ENCODE measurements around the gene SNUPN. TPM values are rescaled to one million over a fixed set of nuclear protein-coding genes. Genes with fewer than 3 reads are reported as not detected.

The SNUPN gene
- total and polyA plus RNA-seq, 2 of the 4 experiments (the other 2 are of a cell fraction), result 23.8 to 24.1 TPM

DNA sequence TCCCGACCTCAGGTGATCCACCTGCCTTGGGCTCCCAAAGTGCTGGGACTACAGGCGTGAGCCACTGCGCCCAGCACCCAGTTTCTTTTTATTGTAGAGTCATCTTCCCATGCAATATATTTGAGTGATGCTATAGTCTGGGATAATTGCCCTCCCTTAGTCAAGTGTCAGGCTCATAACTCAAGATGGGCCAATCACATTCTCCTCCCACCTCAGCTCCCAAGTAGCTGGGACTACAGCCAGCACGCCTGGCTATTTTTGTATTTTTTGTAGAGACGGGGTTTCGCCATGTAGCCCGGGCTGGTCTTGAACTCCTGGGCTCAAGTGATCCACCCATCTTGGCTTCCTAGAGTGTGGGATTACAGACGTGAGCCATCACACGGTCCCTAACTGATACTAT lies 31.2 kb downstream of the SNUPN start:
- Histone ChIP-seq H3K4ac (ENCODE audit: low read depth, low read length) (no peak overlapping the region), H4K8ac (ENCODE audit: low read depth in 2 of 2, low read length in 2 of 2) (no peak overlapping the region), H3K4me2 (ENCODE audit: low read depth, low read length) (no peak overlapping the region), H3K36me3 (ENCODE audit: control insufficient read depth, insufficient read depth, low read length) (peaks cover 34% of the 10 kb centered on the region), H2BK120ac (ENCODE audit: low read depth, low read length) (no peak overlapping the region), H3K9ac (ENCODE audit: low read depth, low read length) (no peak overlapping the region), H3K9me1 (ENCODE audit: insufficient read depth, low read length) (peaks cover 3% of the 10 kb centered on the region; the same call in 1 of the 2 replicates), H2AK5ac (ENCODE audit: low read depth, low read length) (no peak overlapping the region), H3K4me3 (ENCODE audit: insufficient read depth, low read depth, low read length) (no peak overlapping the region), H4K5ac (ENCODE audit: low read depth, low read length) (no peak overlapping the region), H3K18ac (ENCODE audit: low read depth, low read length) (no peak overlapping the region), H4K91ac (ENCODE audit: insufficient read depth, low read depth, low read length) (no peak overlapping the region), H2BK5ac (ENCODE audit: low read depth, low read length, poor library complexity, severe bottlenecking) (no peak overlapping the region), H3K27me3 (ENCODE audit: control insufficient read depth, insufficient read depth, low read length) (no peaks in the 10 kb centered on the region), H3K14ac (replicated peaks; ENCODE audit: low read depth, low read length) (no peak overlapping the region), H2AK9ac (replicated peaks; ENCODE audit: low read depth, low read length, poor library complexity) (no peak overlapping the region), H3K79me1 (ENCODE audit: low read depth in 1 of 2, low read length in 2 of 2) (peaks cover 0 to 4% of the 10 kb centered on the region in 2 experiments; a peak in 1 of 4 replicates), H2AFZ (replicated peaks; ENCODE audit: low read length, poor library complexity) (no peak overlapping the region), H4K20me1 (ENCODE audit: insufficient read depth, low read length) (no peaks in the 10 kb centered on the region), H3K4me1 (ENCODE audit: control insufficient read depth, insufficient read depth, low read length) (no peaks in the 10 kb centered on the region), H3K27ac (ENCODE audit: insufficient read depth, low read length) (no peak overlapping the region), H2BK15ac (ENCODE audit: low read depth, low read length) (no peak overlapping the region), H2BK20ac (ENCODE audit: low read depth, low read length) (no peak overlapping the region), H3K23ac (ENCODE audit: low read depth, low read length) (no peak overlapping the region), H3K56ac (ENCODE audit: extremely low read depth, insufficient read depth, low read length) (no peak overlapping the region), H3K9me3 (ENCODE audit: control insufficient read depth, insufficient read depth, low read length) (no peaks in the 10 kb centered on the region)
- CTCF ChIA-PET, result no interaction called here
- DNase-seq (no peak), ATAC-seq (ENCODE audit: low read depth) (no peak)
- POLR2A ChIA-PET (ENCODE audit: unreplicated experiment), result no interaction called here
- 100% methylated on average over 1 of the region's 9 CpGs; no CpG with 5 or more reads in 1 of the 2 experiments for WGBS, 2 experiments (ENCODE audit: extremely low coverage in 2 of 2, insufficient read length in 1 of 2)
- TF ChIP-seq CEBPB (IDR thresholded peaks at IDR 0.05; ENCODE audit: low read depth, low read length), result no peak
- no peak for TF ChIP-seq BHLHE40 (IDR thresholded peaks at IDR 0.05; ENCODE audit: low read depth, low read length)
- TF ChIP-seq NFE2L2 (IDR thresholded peaks at IDR 0.05; ENCODE audit: low read depth, low read length), result no peak
- TF ChIP-seq, protein P1, sequence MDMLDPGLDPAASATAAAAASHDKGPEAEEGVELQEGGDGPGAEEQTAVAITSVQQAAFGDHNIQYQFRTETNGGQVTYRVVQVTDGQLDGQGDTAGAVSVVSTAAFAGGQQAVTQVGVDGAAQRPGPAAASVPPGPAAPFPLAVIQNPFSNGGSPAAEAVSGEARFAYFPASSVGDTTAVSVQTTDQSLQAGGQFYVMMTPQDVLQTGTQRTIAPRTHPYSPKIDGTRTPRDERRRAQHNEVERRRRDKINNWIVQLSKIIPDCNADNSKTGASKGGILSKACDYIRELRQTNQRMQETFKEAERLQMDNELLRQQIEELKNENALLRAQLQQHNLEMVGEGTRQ (IDR thresholded peaks at IDR 0.05; ENCODE audit: low read depth, low read length), result no peak
- TF ChIP-seq RFX5 (IDR thresholded peaks at IDR 0.05; ENCODE audit: low read depth, low read length), result no peak
- TF ChIP-seq RAD21 (IDR thresholded peaks at IDR 0.05; ENCODE audit: low read length), result no peak
- TF ChIP-seq POLR2A (IDR thresholded peaks at IDR 0.05; ENCODE audit: low read depth, low read length), result no peak
- TF ChIP-seq RCOR1 (IDR thresholded peaks at IDR 0.05; ENCODE audit: insufficient replicate concordance, low read length), result no peak
- in situ Hi-C loops (cut with MboI; ENCODE audit: low sequenced_read_pairs) (no loop called here), dilution Hi-C loops (cut with HindIII; ENCODE audit: low sequenced_read_pairs, unreplicated experiment) (no loop called here), intact Hi-C loops (cut with micrococcal nuclease) (no loop called here)
- no TSS peak for BruUV-seq (replicated peaks)
